IMR-90 (cell line): ENCODE results near the gene NT5DC1. TPM values are rescaled to one million over a fixed set of nuclear protein-coding genes. Genes with fewer than 3 reads are reported as not detected.

Experiments used
- ATAC-seq: fragments of 200-7000 bp; cut with Tn5 transposase; 2 replicates; pipeline ENCODE4 v1.9.1; 2020; ENCODE audit warnings: low read depth, mild to moderate bottlenecking, moderate library complexity
- BruUV-seq: library from RNA; stranded (reverse); fragments of 400-500 nt; replicated peaks from 2 replicates; lab custom pipeline; 2021; lab: Mats Ljungman, UMichigan
- CTCF ChIA-PET: fragments of 300-600 bp; formaldehyde crosslinking; extraction: SDS; loops from one replicate; lab custom pipeline; 2021; ENCODE audit warnings: antibody characterized with exemption; lab: Yijun Ruan, JAX
- POLR2A ChIA-PET: fragments of 300-600 bp; sonication (Branson Sonifier 250); formaldehyde crosslinking; loops from one replicate; lab custom pipeline; 2022; ENCODE audit warnings: antibody characterized with exemption; ENCODE audit not compliant: unreplicated experiment; lab: Charles Lee
- DNase-seq: peaks from one replicate; pipeline ENCODE4 v3.0.0; 2013
- H2AFZ ChIP-seq: replicated peaks from 2 replicates; pipeline ENCODE3; 2013; ENCODE audit warnings: low read length, mild to moderate bottlenecking; ENCODE audit not compliant: poor library complexity
- H2AK5ac ChIP-seq: 2 replicates; pipeline ENCODE4 v1.6.1; 2013; ENCODE audit warnings: low read depth, low read length, inconsistent platforms
- H2AK9ac ChIP-seq: replicated peaks from 2 replicates; pipeline ENCODE3; 2013; ENCODE audit warnings: mild to moderate bottlenecking, low read depth, low read length, moderate library complexity; ENCODE audit not compliant: poor library complexity
- H2BK120ac ChIP-seq: 2 replicates; pipeline ENCODE4 v1.6.1; 2013; ENCODE audit warnings: low read depth, low read length, inconsistent platforms
- H2BK15ac ChIP-seq: 3 replicates; pipeline ENCODE4 v1.6.1; 2013; ENCODE audit warnings: low read depth, low read length, inconsistent platforms
- H2BK20ac ChIP-seq: 2 replicates; pipeline ENCODE4 v1.6.1; 2013; ENCODE audit warnings: low read depth, mild to moderate bottlenecking, inconsistent platforms, low read length, moderate library complexity
- H2BK5ac ChIP-seq: 2 replicates; pipeline ENCODE4 v1.6.1; 2013; ENCODE audit warnings: mild to moderate bottlenecking, low read depth, low read length, inconsistent platforms; ENCODE audit not compliant: poor library complexity, severe bottlenecking
- H3K14ac ChIP-seq: replicated peaks from 2 replicates; pipeline ENCODE4 v1.6.1; 2013; ENCODE audit warnings: low read depth, low read length, inconsistent platforms
- H3K18ac ChIP-seq: 2 replicates; pipeline ENCODE4 v1.6.1; 2013; ENCODE audit warnings: low read depth, low read length, control low read depth
- H3K23ac ChIP-seq: 2 replicates; pipeline ENCODE4 v1.6.1; 2013; ENCODE audit warnings: low read depth, low read length, inconsistent platforms
- H3K27ac ChIP-seq: 2 replicates; pipeline ENCODE4 v1.5.1; 2013; ENCODE audit warnings: mild to moderate bottlenecking, control low read depth, low read length; ENCODE audit not compliant: insufficient read depth
- H3K27me3 ChIP-seq: 2 replicates; pipeline ENCODE4 v1.6.1; 2013; ENCODE audit warnings: low read length; ENCODE audit not compliant: control insufficient read depth, insufficient read depth
- H3K36me3 ChIP-seq: 2 replicates; pipeline ENCODE4 v1.6.1; 2013; ENCODE audit warnings: low read length, mixed read lengths; ENCODE audit not compliant: control insufficient read depth, insufficient read depth
- H3K4ac ChIP-seq: 2 replicates; pipeline ENCODE4 v1.6.1; 2013; ENCODE audit warnings: low read depth, low read length, inconsistent platforms
- H3K4me1 ChIP-seq: 2 replicates; pipeline ENCODE4 v1.6.1; 2013; ENCODE audit warnings: low read length, mixed read lengths; ENCODE audit not compliant: control insufficient read depth, insufficient read depth
- H3K4me2 ChIP-seq: 2 replicates; pipeline ENCODE4 v1.6.1; 2013; ENCODE audit warnings: low read depth, mild to moderate bottlenecking, control low read depth, low read length, moderate library complexity
- H3K4me3 ChIP-seq: 2 replicates; pipeline ENCODE4 v1.5.1; 2013; ENCODE audit warnings: low read depth, mild to moderate bottlenecking, control low read depth, low read length, moderate library complexity; ENCODE audit not compliant: insufficient read depth
- H3K56ac ChIP-seq: 2 replicates; pipeline ENCODE4 v1.6.1; 2013; ENCODE audit warnings: low read length, inconsistent platforms; ENCODE audit not compliant: insufficient read depth; ENCODE audit errors: extremely low read depth
- H3K79me1 ChIP-seq, 2 experiments: 2 replicates each; pipeline ENCODE4 v1.6.1; 2013; ENCODE audit warnings: low read length in 2 of 2, inconsistent platforms in 1 of 2, low read depth in 1 of 2
- H3K9ac ChIP-seq: 2 replicates; pipeline ENCODE4 v1.6.1; 2013; ENCODE audit warnings: low read depth, low read length, control low read depth
- H3K9me1 ChIP-seq: 2 replicates; pipeline ENCODE4 v1.6.1; 2013; ENCODE audit warnings: low read length, inconsistent platforms; ENCODE audit not compliant: insufficient read depth
- H3K9me3 ChIP-seq: 2 replicates; pipeline ENCODE4 v1.6.1; 2013; ENCODE audit warnings: low read length; ENCODE audit not compliant: control insufficient read depth, insufficient read depth
- H4K20me1 ChIP-seq: 2 replicates; pipeline ENCODE4 v1.6.1; 2013; ENCODE audit warnings: low read length, inconsistent platforms; ENCODE audit not compliant: insufficient read depth
- H4K5ac ChIP-seq: 2 replicates; pipeline ENCODE4 v1.6.1; 2013; ENCODE audit warnings: mild to moderate bottlenecking, low read depth, low read length, control low read depth
- H4K8ac ChIP-seq, 2 experiments: 2 replicates each; pipeline ENCODE4 v1.6.1; 2013; ENCODE audit warnings: low read depth in 2 of 2, low read length in 2 of 2, control low read depth in 1 of 2, inconsistent platforms in 1 of 2
- H4K91ac ChIP-seq: 2 replicates; pipeline ENCODE4 v1.6.1; 2013; ENCODE audit warnings: low read depth, low read length, inconsistent platforms; ENCODE audit not compliant: insufficient read depth
- CTCF ChIP-seq: conservative IDR thresholded peaks from 2 replicates; pipeline ENCODE4 v1.5.1; 2012; ENCODE audit warnings: mild to moderate bottlenecking, low read depth, low read length, improper control_type of control experiment
- MAFK ChIP-seq: IDR thresholded peaks from 2 replicates; pipeline ENCODE4 v1.6.1; 2012; ENCODE audit warnings: low read depth, low read length, improper control_type of control experiment
- RAD21 ChIP-seq: IDR thresholded peaks from 2 replicates; pipeline ENCODE4 v1.6.1; 2012; ENCODE audit warnings: low read length, improper control_type of control experiment
- WGBS, 2 experiments: methylation state at CpG; one replicate each; pipeline versions ENCODE4 v1.1.5 to v1.1.7; 2013; ENCODE audit warnings: missing lambda C conversion rate in 2 of 2; ENCODE audit not compliant: insufficient read length in 1 of 2; ENCODE audit errors: extremely low coverage in 2 of 2; 5-methylcytosine and 5-hydroxymethylcytosine counted together
- dilution Hi-C: fragments of 300-500 bp; cut with HindIII; formaldehyde crosslinking; loops from one replicate; pipeline ENCODE4 v1.14.3; 2018; ENCODE audit warnings: low sequenced_read_pairs; ENCODE audit not compliant: unreplicated experiment
- in situ Hi-C: fragments of 300-500 bp; cut with MboI; formaldehyde crosslinking; loops from 3 replicates; pipeline ENCODE4 v1.14.3; 2019; ENCODE audit warnings: low sequenced_read_pairs, inconsistent platforms, mixed read lengths
- intact Hi-C: fragments of 100-400 bp; cut with micrococcal nuclease; formaldehyde crosslinking; loops from 2 replicates; pipeline ENCODE4 v1.10.0; 2022
- polyA plus RNA-seq, 3 experiments: library from polyadenylated mRNA; depleted of rRNA; stranded (reverse); fragments of >200 nt; gene quantifications; 2 replicates each; pipeline ENCODE4 v1.2.3, GENCODE V29; 2012; ENCODE audit warnings: low replicate concordance in 1 of 3
- total RNA-seq: library from RNA; depleted of rRNA; stranded (reverse); fragments of >200 nt; gene quantifications from 2 replicates; pipeline ENCODE4 v1.2.3, GENCODE V29; 2012

The NT5DC1 gene
- total and polyA plus RNA-seq, 2 of the 4 experiments (the other 2 are of a cell fraction), result 11.7 to 16.8 TPM

DNA sequence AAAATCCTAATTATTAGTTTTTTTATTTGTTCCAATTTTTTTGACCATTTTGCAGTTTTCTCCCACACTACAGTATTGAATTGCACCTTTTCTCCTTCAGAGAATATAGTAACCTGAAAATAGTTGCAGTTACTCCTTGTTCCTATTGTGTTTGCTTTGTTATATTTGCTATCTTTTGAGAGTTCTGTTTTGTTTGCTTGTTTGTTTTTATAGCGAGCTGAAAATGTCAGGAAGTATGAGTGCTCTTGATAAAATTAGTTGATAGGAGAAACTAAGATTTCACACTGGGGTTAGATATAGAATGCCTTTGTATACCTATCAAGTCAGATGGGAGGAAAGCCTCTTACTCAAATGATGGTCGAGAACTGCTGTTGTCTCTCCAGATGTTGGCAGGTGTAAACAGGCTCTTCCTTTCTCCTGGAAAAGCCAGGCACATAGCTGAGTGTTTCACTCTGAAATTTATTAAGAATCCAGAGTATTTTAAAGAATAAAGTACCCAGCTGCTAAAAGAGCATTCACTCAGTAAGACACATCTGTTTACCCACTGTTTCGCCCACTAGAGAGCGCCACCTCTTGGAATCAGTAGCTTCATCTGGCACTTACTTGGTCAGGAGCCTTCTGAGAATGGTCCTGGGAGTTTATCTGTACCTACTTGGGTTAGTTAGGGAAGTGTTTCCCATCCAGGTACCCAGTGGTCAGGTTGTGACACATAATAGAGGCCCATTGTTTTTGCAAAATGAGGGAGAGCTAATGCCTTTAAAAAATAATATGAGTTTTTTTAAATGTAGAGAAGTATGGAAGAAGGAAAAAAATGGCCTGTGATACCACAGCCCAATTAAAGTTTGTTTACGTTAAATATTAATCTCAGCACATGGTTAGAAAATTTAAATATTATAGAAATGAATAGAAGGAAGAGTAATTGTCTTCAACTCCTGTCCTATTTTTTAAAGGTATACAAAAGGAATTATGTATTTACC lies 11.2 kb downstream of the NT5DC1 start:
- Histone ChIP-seq H3K79me1 (no peaks in the 10 kb centered on the region), H3K4me2 (no peak overlapping the region), H2BK20ac (no peak overlapping the region), H3K27ac (no peak overlapping the region), H2AFZ (no peak overlapping the region), H3K4me1 (peaks cover 2% of the 10 kb centered on the region), H2AK9ac (no peak overlapping the region), H3K4me3 (no peak overlapping the region), H3K9ac (no peak overlapping the region), H4K5ac (no peak overlapping the region), H2AK5ac (no peak overlapping the region), H2BK120ac (no peak overlapping the region), H3K36me3 (peaks cover 17% of the 10 kb centered on the region), H3K4ac (no peak overlapping the region), H4K20me1 (no peaks in the 10 kb centered on the region), H3K18ac (no peak overlapping the region), H3K23ac (no peak overlapping the region), H4K8ac (no peak overlapping the region), H2BK15ac (no peak overlapping the region), H3K14ac (no peak overlapping the region), H3K27me3 (no peaks in the 10 kb centered on the region), H4K91ac (no peak overlapping the region), H3K56ac (no peak overlapping the region), H2BK5ac (no peak overlapping the region), H3K9me3 (no peaks in the 10 kb centered on the region), H3K9me1 (no peaks in the 10 kb centered on the region)
- dilution Hi-C loops, result no loop called here
- in situ Hi-C loops, result no loop called here
- 100% methylated on average over 1 of the region's 5 CpGs; no CpG with 5 or more reads in 1 of the 2 experiments for WGBS, 2 experiments
- intact Hi-C loops, result no loop called here
- BruUV-seq, result no TSS peak
- ChIA-PET POLR2A (no interaction called here), CTCF (interaction anchor here (0.6 to 1.7 kb wide), 11 partner anchors 11 to 446 kb away, joined by 3 to 14 read pairs (median 3); partner anchors contain the start of gene NT5DC1)
- ATAC-seq (peak; percentile 61), DNase-seq (peak; percentile 44)
- TF ChIP-seq MAFK (no peak), CTCF (peak; percentile 50), RAD21 (peak; percentile 39)
